Measurements from ENCODE around the gene LCN10. TPM values are rescaled to one million over a fixed set of nuclear protein-coding genes. Genes with fewer than 3 reads are reported as not detected.
"Not testable (repeated sequence)": the region's sequence is repeated elsewhere in the genome, so short reads cannot be mapped to it uniquely, and the experiment has no call there.

The LCN10 gene
- total RNA-seq, 1 donor from 2014 or later = 2.5 TPM

GRCh38 chr9:136787690-136788400 is 45.1 kb upstream of the LCN10 start:
- TF ChIP-seq CTCF (IDR thresholded peaks at IDR 0.05) = peak; percentile 89
- no peak for ATAC-seq
- peaks cover 4% of the 10 kb centered on the region for H3K36me3 ChIP-seq
- intact Hi-C loops (cut with DNase I) = no loop called here
- DNase-seq = peak; percentile 75
- no peak overlapping the region for H3K4me3 ChIP-seq
- no peaks in the 10 kb centered on the region for H3K9me3 ChIP-seq
- no peak overlapping the region for H3K27ac ChIP-seq
- no peaks in the 10 kb centered on the region for H3K27me3 ChIP-seq (ENCODE audit: low read depth)
- peaks cover 26% of the 10 kb centered on the region for H3K4me1 ChIP-seq

GRCh38 chr9:136786983-136787382 is 44.2 kb upstream of the LCN10 start:
- H3K27me3 ChIP-seq (ENCODE audit: low read depth); intact Hi-C loops (cut with DNase I); ATAC-seq; H3K36me3 ChIP-seq; H3K4me3 ChIP-seq; H3K9me3 ChIP-seq; DNase-seq; H3K27ac ChIP-seq: not testable (repeated sequence)
- peaks cover 18% of the 10 kb centered on the region for H3K4me1 ChIP-seq

GRCh38 chr9:136786451-136786850 is 43.7 kb upstream of the LCN10 start:
- H3K27me3 ChIP-seq (ENCODE audit: low read depth) = no peaks in the 10 kb centered on the region
- no peak for TF ChIP-seq CTCF (IDR thresholded peaks at IDR 0.05)
- no peaks in the 10 kb centered on the region for H3K36me3 ChIP-seq
- intact Hi-C loops (cut with DNase I) = no loop called here
- H3K4me3 ChIP-seq = no peak overlapping the region
- no peaks in the 10 kb centered on the region for H3K9me3 ChIP-seq
- no peak for DNase-seq
- H3K27ac ChIP-seq = no peak overlapping the region
- H3K4me1 ChIP-seq = peaks cover 13% of the 10 kb centered on the region
- ATAC-seq = no peak

- H3K4me3 ChIP-seq; H3K27ac ChIP-seq; DNase-seq; H3K36me3 ChIP-seq; ATAC-seq; H3K27me3 ChIP-seq (ENCODE audit: low read depth); H3K9me3 ChIP-seq; intact Hi-C loops (cut with DNase I): not testable (repeated sequence)
- H3K4me1 ChIP-seq = peaks cover 13% of the 10 kb centered on the region
Observed at GRCh38 chr9:136785565-136786355, 43.0 kb upstream of the LCN10 start.

GRCh38 chr9:136784997-136785361 is 42.2 kb upstream of the LCN10 start:
- ATAC-seq (peak; percentile 17 to 67), DNase-seq (no peak)
- intact Hi-C loops (cut with DNase I) = no loop called here
- Histone ChIP-seq H3K4me1 (peaks cover 6% of the 10 kb centered on the region), H3K36me3 (no peaks in the 10 kb centered on the region), H3K27ac (no peak overlapping the region), H3K27me3 (ENCODE audit: low read depth) (no peaks in the 10 kb centered on the region), H3K9me3 (no peaks in the 10 kb centered on the region), H3K4me3 (no peak overlapping the region)
- no peak for TF ChIP-seq CTCF (IDR thresholded peaks at IDR 0.05)

- ATAC-seq (no peak), DNase-seq (no peak)
- intact Hi-C loops (cut with DNase I) = no loop called here
- H3K4me1 ChIP-seq = peaks cover 4% of the 10 kb centered on the region
- H3K9me3 ChIP-seq = no peaks in the 10 kb centered on the region
- no peak overlapping the region for H3K4me3 ChIP-seq
- TF ChIP-seq CTCF (IDR thresholded peaks at IDR 0.05) = peak; percentile 56
- no peaks in the 10 kb centered on the region for H3K27me3 ChIP-seq (ENCODE audit: low read depth)
- no peaks in the 10 kb centered on the region for H3K36me3 ChIP-seq
- H3K27ac ChIP-seq = no peak overlapping the region
Observed at GRCh38 chr9:136784249-136784996, 41.7 kb upstream of the LCN10 start.

All from lower lobe of right lung (tissue), 2 donors.